HG02798 (cell line): ENCODE measurements around the gene THAP3.
"Not testable (repeated sequence)": the region's sequence is repeated elsewhere in the genome, so short reads cannot be mapped to it uniquely, and the experiment has no call there.

Source experiments
- ATAC-seq: cut with Tn5 transposase; IDR thresholded peaks from one replicate; pipeline ENCODE4 v1.9.1; 2021; ENCODE audit warnings: mild to moderate bottlenecking; ENCODE audit not compliant: unreplicated experiment, poor library complexity

The THAP3 gene

DNA sequence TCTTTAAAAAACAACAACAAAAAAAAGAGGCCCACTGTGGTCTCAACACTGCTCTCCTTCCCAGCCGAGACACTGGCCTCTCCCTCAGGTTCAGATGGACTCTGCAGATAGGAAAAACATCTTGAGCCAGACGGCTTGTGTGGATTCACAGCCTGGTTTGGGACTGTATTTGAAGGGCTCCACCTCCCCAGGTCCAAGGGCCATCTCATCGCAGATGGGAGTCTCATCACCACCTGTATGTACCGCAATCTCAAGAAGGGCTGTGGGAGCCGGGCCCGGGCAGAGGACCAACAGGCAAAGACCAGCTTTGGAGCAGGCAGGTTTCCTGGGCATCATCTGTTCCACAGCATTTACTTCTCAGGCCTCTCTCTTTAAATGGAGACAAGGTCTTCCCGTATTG is 34.6 kb upstream of the THAP3 start:
- no peak for ATAC-seq

DNA sequence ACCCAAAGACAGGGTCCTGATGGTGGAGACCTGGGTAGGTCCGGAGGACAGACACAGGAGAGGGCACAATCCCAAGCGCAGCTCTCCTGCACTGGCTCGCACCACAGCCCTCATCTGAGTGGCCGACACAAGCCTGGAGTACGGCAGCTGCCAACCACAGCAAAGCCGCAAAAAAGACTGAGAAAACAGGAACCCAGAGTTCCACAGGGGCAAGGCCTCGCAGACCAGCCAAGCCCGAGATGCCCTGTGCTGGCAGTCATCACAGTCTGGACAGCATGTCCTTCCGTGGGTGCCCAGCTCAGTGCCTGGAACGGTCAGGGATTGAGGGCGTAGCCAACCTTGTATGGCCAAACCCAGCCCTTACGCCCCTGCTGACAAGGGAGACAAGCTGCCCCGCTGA is 33.4 kb upstream of the THAP3 start:
- ATAC-seq: no peak

DNA sequence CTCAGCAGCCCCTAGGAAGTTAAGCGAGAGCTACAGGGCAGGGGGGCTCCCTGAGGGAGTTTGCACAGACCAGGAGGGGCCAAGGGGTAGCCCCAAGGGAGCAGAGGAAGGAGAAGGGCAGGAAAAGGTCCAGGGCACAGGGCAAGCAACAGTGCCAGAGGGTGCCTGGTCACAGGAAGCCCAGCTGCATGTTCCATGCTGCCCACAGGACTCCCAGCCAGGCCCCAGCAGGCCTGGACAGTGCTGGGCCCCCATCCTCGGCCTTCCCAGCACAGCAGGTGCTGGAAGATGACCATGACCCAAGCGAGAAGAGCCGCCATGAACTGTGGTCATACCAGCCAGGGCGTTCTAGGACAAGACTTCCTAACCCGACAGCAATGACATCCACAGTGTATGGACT is 33.0 kb upstream of the THAP3 start:
- no peak for ATAC-seq

DNA sequence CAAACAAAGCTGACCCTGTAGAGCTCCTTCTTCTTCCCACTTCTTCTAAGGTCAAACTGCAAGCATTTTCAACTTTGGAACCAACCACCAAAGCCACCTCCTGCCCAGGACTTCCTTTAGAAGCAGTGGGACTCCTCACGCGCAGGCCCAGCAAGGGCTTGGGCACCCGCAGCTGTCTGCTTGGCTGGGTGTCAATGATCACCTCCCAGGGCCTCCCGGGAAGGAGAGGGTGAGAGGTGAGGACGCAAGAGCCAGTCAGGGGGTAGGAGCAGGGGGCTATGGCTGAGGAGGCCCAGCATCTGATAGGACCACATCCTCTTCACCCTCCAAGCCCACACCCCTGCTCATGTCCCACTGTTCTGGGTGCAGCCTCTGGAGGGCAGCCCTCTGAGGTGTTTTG is 32.2 kb upstream of the THAP3 start:
- no peak for ATAC-seq

GRCh38 chr1:6592865-6593593 is 31.6 kb upstream of the THAP3 start:
- no peak for ATAC-seq

GRCh38 chr1:6593810-6594209 is 30.9 kb upstream of the THAP3 start:
- no peak for ATAC-seq

DNA sequence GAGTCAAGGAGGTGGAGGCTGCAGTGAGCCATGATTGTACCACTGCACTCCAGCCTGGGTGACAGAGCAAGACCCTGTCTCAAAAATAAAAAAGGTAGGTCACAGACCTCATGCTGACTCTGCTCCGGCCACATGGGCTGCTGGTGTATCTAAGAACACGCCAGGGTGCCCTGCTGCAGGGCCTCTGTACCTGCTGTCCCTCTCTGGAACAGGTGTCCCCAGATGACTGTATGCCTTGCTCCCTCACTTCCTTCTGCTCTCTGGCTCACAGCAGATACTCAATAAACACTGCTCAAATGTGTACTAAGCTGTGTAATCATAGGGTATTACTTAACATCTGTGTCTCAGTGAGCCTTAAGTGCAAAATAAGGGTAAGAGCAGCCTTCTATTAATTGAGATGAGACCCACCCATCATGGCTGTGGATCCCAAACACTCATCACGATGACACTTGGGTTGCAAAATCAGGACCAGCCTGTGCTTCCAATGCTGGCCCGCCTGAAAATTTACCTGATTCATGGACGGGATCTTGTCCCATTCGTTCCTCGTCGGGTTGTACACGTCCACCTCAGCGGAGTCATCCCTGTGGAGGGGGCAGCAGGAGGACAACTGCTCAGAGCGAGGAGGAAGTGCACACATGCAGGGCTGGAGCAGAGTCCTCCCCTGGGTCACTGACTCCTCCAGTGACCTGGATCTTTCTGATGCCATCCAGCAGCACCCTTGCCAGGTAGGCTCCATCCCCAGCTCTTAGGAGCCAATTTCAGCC is 29.5 kb upstream of the THAP3 start:
- ATAC-seq: no peak

GRCh38 chr1:6596351-6596750 is 28.3 kb upstream of the THAP3 start:
- no peak for ATAC-seq

GRCh38 chr1:6596886-6597776 is 27.5 kb upstream of the THAP3 start:
- no peak for ATAC-seq

DNA sequence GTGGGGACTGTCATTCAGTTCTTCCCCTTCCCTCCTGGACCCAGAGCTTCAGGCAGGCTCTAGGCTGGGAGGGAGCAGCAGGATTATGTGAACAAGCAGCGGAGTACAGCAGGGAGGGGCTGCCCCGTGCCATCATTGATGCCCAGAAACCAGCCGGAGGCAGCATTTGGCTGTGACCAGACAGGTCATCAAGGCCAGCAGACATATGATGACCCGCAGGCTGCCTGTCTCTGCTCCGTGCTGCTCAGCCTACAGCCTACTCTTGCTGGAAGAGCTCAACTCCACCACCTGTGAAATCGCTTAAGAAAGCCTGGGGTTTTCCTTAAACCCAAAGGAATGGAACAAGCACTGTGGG is 26.9 kb upstream of the THAP3 start:
- no peak for ATAC-seq

DNA sequence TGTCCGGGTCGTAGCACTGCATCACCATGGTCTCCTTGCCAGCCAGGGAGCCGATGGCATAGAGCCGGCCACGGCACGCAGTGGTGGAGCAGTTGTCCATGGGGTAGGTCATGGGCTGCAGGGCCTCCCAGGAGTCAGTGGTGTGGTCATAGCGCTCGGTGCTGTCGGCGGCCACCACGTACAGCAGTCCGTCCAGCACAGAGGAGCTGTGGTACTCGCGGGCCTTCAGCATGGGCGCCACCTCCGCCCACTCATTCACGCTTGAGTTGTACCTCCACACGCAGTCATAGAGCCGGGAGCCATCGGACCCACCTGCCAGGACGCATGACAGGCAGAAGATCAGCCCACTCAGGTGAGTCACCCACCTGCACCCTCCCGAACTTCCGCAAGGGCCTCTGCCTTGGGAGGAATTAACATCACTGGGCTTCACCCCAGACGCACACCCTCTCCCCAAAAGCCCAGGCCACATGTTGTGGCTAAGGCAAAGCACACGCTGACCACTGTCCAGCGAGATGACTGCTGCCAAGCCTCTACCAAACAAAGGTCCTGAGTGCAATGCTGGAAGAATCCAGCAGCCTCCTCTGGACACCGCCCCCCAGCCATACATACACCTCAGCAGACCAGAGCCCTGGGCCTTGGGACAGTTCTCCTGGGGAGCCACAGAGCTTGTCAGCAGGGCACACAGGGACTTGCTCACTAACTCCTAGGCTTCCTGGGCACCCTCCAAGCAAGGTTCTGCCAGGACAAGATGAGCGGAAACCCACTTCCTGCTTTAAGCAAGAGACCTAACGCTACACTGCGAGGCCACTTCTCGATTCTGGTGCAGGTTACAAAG is 25.3 kb upstream of the THAP3 start:
- ATAC-seq: no peak

- not testable (repeated sequence) for ATAC-seq
Measured at GRCh38 chr1:6599991-6600390, 24.7 kb upstream of the THAP3 start.

GRCh38 chr1:6600410-6601048 is 24.1 kb upstream of the THAP3 start:
- peak; percentile 1 for ATAC-seq

- ATAC-seq: peak; percentile 32
Measured at GRCh38 chr1:6601049-6601922, 23.4 kb upstream of the THAP3 start.

DNA sequence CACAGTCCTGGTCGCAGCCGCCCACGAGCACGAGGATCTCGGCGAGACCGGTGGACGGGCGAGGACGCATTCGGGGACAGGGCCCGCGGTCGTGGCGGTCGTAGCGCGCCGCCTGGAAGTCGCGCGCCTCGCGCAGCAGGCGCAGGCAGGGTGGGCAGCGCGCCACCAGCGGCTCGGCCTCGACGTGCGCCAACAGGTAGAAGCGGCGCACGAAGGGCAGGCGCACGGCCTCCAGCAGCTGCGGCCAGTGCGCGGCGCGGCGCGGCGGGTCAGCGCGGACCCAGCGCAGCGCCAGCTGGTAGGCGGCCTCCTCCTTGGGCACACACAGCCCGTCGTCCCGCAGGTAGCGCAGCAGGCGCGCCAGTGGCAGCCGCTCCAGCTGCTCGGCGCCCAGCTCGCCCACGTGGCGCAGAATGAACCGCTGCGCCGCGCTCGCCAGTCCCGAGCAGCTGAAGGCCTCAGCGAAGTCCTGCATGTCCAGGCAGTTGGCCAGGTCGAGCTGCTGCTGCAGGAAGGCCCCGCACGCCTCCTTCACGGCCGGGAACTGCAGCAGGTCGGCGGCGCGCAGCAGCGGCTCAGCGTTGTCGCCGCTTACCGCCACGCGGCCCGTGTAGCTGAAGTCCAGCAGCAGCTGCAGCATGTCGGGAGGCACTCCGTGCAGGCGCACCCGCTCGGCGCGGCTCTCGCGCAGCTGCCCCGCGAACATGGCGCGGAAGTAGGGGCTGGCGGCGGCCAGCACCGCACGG is 22.6 kb upstream of the THAP3 start:
- peak; percentile 9 for ATAC-seq

GRCh38 chr1:6602669-6603237 is 21.9 kb upstream of the THAP3 start, which contains the start of gene KLHL21:
KLHL21 (minus strand) TSS chr1:6602869; CDS start chr1:6602817, 52 bp downstream.
- peak; percentile 65 for ATAC-seq

- no peak for ATAC-seq
Measured at GRCh38 chr1:6603238-6603914, 21.3 kb upstream of the THAP3 start.
